OCI-LY7 (cell line): ENCODE measurements around the gene BCKDHB.
A peak's percentile ranks its signal among the peaks of the same experiment; 100 is the strongest.

Source experiments
- EZH2phosphoT487 ChIP-seq: fragments of 200-600 bp; sonication (generic); IDR thresholded peaks from 2 replicates; pipeline ENCODE4 v1.6.1; 2018; ENCODE audit warnings: low read depth, borderline replicate concordance, mild to moderate bottlenecking, mixed run types, antibody characterized with exemption, low read length, moderate library complexity, mixed read lengths
- TF ChIP-seq, protein P1 (sequence below): fragments of 200-600 bp; sonication (generic); conservative IDR thresholded peaks from 2 replicates; pipeline ENCODE4 v1.5.1; 2014; ENCODE audit warnings: mild to moderate bottlenecking, antibody characterized with exemption, low read length, moderate library complexity, mixed read lengths

DNA sequence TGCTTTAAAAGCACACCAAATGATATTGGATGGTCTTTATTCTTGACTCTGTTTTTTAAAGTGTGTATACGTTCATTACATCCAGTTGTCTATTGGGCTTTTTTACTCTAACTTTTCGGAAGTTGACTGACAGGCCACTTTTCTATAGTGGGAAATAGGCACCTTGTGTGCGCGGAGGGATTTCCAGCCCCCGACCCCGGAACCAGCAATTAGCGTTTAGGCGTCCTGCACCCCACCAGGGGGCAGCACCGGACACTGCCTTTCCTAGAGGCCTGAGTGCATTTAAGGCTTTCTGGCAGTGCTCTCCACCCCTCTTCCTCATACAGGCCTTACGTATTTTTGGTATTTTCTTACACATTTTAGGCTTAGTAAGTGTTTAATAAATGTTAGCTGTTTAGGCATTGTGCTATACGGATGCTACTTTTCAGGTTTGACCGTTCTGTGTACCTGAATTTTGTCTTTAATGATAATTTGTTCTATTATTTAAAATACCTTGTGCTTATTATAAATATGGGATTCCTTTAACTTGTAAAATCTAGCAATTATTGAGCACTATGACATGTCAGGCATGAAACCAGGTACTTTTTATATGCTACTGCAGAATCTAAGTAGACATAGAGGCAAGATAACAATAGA lies 231.8 kb downstream of the BCKDHB start:
- TF ChIP-seq, protein P1, sequence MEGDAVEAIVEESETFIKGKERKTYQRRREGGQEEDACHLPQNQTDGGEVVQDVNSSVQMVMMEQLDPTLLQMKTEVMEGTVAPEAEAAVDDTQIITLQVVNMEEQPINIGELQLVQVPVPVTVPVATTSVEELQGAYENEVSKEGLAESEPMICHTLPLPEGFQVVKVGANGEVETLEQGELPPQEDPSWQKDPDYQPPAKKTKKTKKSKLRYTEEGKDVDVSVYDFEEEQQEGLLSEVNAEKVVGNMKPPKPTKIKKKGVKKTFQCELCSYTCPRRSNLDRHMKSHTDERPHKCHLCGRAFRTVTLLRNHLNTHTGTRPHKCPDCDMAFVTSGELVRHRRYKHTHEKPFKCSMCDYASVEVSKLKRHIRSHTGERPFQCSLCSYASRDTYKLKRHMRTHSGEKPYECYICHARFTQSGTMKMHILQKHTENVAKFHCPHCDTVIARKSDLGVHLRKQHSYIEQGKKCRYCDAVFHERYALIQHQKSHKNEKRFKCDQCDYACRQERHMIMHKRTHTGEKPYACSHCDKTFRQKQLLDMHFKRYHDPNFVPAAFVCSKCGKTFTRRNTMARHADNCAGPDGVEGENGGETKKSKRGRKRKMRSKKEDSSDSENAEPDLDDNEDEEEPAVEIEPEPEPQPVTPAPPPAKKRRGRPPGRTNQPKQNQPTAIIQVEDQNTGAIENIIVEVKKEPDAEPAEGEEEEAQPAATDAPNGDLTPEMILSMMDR = peak; percentile 86
- TF ChIP-seq EZH2phosphoT487 = no peak
